Dedifferentiated amniotic fluid mesenchymal stem cell (primary cell): ENCODE measurements around the gene CERKL.

Experiments
- DNase-seq: peaks from one replicate; pipeline ENCODE4 v3.0.0-alpha.2; 2016; ENCODE audit errors: extremely low spot score

The CERKL gene

DNA sequence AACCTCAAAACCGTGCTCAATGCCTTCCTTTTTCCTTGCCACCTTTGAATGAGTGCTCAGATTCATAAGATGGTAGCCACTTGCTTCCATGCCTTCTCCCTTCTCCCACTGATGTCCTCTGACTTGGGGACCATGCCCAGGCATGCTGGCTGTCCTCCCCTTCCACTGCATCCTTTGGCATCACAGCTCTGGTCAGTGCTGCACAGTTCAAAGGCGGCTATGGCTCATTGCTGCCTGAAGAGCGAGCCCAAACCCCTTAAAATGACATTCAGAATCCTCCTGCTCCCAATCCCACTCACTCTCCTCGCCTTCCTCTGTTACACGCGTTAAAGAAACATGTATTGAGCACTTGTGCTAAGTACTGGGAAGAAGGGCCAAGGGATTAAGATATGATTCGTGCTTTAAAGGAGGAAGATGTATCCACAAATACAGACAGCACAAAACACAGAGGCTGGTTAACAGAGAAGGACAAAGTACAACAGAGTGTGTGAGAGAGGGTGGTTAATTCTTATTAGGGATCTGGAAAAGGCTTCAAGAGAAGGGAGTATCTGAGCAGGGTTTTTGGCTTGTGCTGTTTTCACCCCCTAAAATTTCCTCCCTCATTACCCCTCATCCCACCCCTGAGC is 81.8 kb downstream of the CERKL start:
- DNase-seq = no peak

DNA sequence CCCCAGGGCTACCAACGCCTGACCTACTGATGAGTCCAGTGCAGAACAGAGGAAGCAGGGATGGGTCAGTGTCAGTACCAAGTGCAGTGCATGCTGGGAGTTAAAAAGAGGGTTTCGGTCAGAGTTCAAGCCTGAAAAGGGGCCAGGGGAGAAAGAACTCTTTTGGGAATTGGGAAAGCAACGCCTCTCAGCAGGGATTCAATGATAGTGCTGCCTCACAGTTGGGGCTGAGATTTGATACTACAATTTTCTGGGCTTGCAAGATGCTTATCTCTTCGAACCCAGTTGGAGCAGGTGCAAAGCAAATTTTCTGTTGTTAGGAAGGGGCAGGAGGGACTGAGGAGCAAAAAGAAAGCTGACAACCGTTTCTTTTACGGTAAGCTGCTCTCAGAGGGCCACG is 82.6 kb downstream of the CERKL start:
- DNase-seq = no peak

DNA sequence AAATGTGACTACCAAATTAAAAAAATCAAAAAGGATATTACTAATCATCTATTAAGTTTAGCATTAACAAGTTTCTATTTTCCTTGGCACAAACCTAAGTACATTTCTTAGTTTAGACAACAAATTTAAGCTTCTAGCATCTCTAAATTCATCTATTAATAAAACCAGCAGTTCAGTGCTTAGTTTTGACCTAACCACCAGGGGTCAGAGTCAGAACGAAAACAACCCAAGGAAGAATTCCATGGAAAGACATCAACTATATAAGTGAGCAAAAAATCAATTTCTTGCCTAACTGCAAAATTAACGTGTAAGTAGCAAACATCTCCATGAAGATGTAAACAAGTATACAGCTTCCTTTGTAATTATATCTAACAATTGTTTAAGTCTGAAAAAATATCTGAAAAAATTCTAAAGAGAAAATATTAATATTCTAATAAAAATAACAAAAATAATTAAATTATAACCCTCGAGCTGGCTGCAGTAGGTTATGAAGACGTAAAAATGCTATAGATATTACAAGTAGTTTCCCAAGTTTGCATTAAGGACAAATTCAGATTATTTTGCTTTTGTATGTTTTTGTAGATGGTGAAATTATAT is 83.7 kb downstream of the CERKL start:
- DNase-seq = no peak

DNA sequence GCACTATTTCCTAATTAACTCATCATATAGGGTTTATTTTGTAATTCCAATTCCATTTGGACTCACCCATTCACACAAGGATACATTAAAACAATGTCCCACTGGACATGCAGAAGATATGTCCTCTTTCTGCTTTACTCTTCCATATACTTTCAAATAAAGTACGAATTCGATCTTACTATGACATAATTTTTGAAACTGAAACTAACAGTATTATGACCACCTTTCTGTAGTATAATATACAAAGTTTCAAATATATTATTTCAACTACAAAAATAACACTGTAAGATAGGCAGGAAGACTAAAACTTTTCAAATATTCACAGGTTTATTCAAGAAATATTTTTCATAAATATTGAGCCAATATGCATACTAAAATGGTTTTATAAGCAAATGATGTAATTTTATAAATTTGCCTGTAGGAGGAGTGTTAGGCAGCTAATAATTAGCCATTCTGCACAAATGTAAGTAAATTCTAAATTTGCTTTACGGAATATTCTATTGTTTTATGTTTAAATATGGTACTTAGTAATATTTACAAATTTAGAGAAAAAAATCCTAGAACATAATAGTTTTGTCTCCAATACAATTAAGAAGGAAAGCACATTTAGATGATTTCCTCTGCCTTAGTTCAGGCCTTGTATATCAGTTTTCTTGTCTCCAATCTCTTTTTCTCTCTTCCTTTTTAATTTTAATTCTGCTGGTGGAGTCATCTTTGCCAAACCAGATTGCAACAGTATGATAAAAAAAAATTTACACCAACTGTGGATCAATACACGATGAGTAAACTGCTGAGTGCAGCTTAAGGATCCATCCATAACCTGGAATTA is 85.9 kb downstream of the CERKL start:
- no peak for DNase-seq

DNA sequence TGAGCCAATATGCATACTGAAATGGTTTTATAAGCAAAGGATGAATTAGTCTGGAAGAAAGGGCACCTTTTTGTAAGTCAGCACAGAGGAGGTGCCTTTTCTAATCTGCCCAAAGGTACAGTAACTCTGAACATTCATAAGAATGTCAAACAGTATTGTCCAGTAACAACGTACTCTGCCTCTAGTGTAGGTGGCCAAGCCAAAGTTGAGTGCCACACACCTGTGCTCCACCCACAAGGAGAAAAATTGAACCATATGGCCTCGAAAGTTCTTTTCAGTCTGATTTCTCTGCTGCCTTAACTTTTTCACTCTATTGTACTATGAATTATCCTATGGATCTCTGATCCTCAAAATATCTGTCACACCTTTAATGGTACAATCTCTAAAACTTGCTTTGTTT is 86.8 kb downstream of the CERKL start:
- DNase-seq = no peak

DNA sequence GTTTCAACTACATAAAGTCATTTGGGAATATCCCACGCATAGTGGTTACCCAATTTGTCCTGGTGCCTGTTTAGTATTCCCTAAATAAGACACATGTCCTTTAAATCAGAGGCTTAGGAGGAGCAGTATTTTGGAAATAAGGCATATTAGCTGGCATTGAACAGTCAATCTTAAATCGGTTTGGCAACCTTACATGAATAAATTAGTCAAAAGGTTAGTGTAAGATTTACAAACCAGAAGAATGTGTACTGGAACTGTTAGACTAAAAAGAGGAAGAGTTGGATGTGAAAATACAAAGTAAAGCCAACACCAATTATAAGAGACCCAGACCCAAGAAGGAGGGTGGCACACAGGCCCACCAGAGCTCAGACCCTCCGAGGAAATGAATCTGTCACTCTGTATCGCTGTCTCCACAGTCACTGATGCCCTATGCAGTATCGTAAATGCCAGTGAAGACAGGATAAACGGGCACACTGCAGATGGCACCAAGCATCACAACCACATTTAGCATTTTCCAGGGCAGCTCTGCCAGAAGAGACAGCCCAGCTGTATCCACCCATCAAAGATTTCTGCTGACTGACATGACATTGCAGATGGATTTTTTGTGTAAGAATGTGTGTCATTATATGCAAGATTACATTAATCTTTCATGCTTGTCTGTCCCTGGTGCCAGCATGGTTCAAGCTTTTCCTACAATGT is 90.4 kb downstream of the CERKL start:
- DNase-seq = no peak

DNA sequence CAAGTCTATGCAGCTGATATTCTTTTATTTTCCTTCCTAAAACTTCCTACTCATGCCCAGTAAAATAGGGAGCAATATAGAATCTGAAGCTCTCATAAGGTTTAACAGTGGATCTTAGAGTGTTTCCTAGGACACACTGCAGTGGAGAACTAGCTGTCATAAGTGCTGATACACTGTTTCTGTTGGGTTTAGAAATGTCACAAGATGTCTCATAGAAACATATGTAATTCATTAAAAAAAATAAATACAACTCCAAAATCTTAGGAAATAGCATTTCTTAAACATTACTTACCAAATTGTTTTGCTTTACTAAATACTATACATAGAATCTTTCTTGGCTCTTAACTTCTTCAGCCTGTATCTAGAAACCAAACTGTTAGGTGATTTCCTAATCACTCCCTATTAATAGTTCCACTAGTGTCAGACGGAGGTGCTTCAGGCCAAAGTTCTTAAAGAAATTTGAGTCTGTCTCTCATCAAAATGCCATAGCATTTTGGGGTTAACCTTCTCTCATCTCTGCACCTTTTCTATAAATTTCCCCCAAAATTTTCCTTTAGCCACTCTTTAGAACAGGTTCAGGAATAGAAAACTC is 93.7 kb downstream of the CERKL start:
- DNase-seq = no peak

DNA sequence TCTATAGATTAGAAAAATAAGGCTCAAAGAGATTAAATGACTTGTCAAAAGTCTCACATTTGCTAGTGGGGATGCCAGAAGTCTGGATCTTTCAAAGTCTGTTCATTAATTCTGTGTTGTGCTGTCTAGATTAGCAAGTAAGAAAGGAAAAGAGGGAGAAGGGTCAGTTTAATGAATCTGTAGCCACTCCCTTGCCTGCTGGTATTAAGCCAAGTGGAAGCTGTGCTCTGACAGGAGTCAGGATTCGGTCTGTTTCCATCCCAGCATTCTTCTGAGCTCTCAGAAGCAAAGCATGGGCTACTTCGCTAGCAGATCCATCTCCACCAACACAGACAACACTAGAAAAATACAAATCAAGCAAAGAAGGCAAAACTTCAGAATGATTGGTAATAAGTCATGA is 98.5 kb downstream of the CERKL start:
- no peak for DNase-seq

DNA sequence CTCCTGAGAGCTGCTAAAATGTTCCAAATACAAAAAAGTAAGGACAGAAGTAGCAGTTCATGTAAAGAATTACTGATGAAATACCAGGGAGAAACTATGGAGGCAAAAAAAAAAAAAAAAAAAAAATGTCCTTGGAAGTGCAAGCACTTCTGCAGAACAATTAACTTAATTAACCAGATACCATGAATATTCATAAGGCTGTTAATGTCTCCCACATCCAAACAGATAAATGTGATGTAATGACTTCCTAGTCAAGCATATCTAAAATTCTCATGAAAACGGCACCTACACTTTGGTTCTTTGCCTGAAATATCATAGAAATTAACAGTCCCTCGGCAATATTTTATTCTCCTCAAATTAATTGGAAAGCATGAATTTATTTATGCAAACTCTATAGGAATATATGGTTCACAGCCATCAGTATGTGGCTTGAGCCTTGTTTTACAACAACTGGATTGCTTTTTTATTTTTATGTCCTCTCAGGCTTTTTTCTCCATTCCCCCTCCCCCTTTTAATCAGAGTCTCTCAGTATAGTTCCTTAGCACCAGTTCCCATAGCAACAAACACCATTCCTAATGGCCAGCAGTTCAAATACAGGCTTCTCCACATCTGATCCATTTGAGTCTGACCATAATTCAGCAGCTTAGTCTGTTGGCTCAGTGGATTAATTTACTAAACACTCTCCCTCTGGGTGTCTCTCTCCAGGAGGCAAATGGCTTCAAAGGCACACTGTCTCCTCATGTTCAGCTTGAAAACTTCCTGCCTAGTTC is 102.7 kb downstream of the CERKL start:
- no peak for DNase-seq

DNA sequence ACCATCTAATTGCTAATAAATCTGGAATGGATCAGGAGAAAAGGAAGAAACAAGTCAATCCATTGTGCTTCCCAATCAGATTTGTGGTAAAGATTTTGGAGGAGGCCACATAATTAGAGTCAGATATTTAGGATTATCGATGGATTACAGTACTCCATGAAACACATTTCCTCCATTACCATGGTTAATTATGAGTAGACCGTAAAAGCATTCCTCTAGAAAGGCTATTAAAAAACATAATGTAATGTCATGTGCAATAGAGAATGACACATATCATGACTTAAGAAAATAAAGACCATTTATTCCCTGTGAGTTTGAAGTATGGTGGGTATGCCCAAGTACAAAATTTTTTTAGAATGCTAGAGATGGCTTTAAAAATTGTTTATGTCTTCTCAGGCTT is 103.7 kb downstream of the CERKL start:
- no peak for DNase-seq

DNA sequence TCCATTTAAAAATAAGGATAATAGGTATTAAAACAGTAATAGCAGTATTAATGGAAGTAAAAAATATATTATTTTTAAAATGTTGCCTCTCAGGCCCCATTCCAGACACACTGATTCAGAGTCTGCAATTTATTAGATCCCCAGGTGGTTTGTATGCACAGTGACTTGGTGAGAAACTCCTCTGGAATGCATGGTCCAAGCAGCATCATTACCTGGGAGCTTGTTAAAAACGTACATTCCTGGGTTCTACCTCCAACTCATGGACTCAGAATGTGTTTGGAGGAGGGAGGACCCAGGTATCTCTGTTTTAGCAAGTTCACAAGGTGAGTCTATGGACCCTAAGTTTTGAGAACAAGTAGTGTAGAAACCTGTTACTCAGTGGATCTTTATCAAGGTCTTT is 104.1 kb downstream of the CERKL start:
- DNase-seq = no peak

DNA sequence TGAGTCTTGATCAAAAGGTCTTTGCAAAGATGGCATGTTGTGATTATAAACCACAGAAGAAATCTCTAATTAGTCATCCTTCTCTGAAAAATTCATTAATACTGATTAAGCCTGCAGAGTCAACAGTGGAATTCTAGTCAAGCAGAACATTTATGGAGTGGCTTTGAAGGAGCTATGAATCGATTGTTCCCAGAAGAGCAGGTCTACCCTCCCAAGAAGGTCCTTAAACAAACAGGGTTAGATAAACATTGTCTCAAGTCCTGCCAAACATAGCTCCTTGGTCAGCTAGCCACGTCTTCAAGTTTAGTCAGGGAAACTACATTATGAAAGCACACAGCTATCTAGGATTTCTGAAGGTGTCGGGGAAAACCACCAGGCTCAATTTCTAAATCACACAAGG is 110.8 kb downstream of the CERKL start:
- DNase-seq = no peak

DNA sequence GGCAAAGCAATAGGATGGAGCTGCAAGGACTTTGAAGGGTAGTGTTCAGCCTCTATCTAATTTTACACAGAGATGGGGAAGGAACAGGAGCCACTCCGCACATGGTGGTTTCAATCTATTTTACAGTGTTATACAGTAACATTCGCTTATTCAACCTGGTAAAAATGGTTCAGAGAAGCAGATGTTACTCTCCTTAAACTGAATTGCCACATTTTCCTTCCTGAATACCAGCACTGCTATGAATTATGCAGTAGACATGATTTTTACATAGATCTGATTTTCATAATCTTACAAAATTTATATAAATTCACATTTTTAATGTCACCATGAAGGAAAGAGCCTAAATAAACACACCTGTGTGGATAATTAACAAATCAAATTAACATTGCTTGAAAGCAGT is 114.7 kb downstream of the CERKL start:
- no peak for DNase-seq

DNA sequence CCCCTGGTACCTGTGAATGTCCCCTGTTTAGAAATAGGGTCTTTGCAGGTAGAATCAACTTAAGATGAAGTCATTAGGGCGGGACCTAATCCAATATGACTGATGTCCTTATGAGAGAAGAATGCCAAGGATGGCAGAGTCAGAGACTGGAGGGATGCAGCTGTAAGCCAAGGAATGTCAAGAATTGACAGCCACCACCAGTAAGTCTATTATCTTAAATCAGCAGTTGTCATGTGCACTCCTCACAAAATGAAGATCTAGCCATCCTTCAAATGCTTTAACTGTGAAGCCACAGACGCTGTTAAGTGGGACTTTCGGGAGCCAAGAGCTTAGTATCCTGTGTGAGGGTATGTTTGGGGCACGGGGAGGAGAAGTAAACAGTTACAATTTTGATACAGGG is 116.5 kb downstream of the CERKL start:
- no peak for DNase-seq

DNA sequence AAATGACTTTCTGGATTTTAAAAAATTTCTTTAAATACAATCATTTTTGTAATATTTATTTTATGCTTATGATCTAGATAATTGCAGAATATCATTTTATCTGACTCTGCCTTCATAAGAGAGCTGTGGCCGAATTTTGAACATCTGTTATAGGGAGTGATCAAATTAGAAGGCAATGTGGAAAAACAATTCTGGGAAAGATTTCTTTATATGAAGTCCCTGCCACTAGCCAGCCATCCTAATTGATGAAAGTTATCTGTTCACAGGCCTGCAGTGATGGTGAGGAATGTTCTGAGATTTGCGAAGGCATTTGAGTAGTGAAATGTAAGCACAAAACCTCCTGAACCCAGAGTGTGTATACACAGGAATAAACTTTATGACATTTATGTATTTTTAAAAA is 120.2 kb downstream of the CERKL start:
- no peak for DNase-seq

DNA sequence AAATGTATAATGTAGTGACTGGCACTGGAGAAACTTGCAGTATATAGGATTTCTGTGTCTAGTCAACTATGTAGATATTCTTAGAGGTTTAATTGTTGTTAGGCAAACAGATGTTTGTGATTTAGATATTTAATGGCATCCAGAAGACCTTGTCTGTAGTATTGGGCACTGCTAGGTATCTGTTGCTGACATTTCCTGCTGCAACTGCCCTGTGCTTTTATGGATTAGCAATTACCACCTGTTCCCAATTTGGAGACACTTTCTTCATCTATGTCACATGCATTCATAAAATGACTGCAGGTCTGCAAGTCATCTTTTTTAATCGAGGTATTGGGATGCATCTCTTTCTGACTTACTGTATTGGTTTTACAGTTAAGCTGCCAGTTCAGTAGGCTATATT is 128.5 kb downstream of the CERKL start:
- no peak for DNase-seq

DNA sequence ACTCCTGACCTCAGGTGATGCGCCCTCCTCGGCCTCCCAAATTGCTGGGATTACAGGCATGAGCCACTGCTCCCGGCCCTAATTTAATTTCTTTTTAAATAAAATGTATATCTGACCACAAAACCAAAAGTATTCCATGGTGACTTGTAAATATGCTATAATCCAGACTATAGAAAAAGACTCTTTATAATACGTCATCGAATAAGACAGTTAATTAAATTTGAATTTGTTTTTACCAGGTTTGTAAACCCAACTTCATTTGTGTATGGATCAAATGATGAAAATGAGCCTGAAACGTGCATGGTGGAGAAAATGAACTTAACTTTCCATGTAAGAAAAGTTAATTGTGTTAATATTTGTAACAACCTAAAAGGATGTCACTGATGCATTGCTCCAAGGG is 129.8 kb downstream of the CERKL start:
- no peak for DNase-seq

DNA sequence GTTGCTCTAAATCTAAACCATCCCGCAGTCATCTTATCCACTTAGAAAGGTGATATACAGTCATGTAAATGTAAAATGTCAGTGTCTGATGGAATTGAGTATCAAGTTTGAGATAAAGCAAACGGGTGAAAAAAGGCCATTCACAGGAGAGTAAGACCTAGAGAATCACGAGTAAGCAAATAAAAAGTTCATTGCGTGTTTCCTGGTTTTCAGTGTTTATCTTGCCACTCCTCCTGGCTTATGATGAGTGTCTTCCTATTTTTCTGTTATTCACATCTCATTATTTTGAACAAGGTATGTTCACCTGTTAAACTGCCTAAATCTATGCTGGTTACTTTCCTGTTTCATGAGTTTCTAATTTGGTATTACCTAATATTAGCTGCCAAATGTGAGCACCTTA is 130.9 kb downstream of the CERKL start:
- no peak for DNase-seq

DNA sequence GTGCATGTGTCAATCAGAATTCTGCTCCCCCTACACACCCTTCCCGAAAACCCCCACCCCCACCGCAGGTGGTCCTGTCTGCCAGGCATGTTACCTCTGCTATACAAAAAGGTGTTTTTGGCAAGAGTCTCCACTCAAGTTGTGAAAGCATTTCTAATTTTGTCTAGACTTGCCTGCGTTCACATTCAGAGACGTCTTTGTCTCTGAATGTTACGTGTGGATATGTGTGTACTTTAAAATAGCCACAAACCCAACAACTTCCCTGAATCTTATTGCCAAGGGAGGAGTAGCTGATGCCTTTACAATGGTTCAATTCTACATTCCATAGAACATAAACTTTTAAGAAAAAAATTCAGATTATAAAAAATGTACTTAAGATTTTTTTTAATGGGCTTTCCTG is 133.1 kb downstream of the CERKL start:
- no peak for DNase-seq

DNA sequence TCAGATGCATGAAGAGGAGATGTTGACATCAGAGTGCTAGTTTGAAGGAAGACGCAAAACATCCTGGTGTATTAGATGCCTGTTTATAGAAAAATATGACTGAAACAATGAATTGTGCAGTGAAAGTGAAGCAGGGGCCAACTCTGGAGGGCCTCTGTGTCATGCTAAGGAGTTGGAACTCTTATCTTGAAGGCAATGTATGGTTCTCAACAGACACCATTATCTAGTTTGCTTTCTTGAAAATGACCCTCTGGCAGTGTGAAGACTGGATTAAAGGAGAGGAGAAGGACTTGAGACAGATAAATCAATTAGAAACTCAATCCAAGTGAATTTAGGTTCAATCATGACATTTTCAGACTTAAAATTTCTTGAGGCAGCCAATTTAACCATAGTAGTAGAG is 136.7 kb downstream of the CERKL start:
- DNase-seq = no peak

DNA sequence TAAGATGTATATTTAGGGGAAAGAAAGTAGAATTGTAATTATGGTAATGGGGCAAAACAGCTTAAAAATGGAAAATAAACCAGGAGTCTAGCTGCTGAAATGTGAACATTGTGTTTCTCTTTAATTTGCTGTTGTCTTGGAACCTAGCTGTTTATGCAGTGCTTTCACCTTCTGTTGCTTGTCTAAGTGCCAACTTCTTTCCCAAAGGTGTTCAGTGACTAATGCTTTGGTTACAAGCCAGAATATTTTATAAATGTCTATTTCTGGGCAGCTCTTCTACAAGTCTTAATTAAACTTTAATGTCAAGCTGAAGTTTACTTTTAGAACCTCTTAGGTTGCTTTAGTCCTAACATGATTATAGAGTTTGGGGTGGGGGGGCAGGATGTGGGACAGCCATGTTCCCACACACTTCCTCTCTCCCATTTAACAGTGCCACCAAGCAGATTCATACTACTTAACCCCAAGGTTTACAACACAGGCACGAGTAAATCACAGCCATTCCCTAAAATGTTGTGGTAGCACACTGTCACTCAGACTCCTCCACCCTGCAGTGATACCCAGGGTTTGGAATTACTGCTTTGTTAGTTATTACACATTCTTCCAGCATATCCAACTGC is 139.1 kb downstream of the CERKL start:
- DNase-seq = no peak
